GM19372 (cell line): ENCODE data around the gene SLC12A4.
"Not testable (repeated sequence)": the region's sequence is repeated elsewhere in the genome, so short reads cannot be mapped to it uniquely, and the experiment has no call there.

Experiments used
- ATAC-seq: cut with Tn5 transposase; IDR thresholded peaks from one replicate; pipeline ENCODE4 v1.9.1; 2021; ENCODE audit warnings: mild to moderate bottlenecking, low read depth, moderate library complexity; ENCODE audit not compliant: unreplicated experiment

Gene SLC12A4

DNA sequence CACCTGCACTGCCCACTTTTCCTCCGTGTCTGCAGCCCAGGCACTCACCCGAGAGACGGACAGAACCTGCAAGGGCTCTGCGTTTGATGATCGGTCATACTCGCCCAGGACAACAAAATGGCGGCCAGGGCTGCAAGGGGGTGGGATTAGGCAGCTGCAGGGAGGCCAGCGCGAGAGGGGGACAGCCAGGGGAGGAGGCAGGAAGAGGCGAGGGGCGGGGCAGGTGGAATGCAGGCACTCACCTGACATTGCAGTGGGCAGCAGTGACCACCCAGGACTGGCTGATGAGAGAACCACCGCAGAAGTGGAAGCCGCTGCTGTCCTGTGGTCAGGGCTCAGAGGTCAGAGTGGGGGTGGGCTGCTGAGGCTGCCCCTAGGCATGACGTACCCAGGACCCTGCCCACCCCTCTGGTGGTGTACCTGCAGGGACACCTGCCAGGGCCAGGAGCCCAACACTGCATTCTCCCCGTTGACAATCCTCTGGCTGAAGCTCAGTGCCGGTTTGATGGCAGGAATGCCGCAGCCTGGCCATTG is 37.7 kb downstream of the SLC12A4 start:
- ATAC-seq: no peak

DNA sequence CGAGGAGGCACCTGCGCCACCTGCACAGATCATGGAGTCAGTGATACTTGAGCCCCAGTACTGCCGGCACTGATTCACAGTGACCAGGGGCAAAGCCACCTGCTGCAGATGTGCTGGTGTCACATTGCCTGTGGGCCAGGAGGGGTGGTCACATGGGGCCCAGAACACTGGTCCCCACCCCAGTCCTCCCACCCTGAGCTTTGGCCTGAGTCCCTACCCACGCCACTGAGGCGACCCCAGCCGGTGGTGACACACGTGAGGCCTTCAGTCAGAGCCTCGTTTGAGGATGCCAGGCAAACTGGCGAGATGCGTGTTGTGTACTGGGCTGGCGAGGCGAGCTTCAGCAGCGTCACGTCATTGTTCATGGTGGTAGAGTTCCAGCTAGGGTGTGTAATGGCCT is 38.2 kb downstream of the SLC12A4 start:
- no peak for ATAC-seq

DNA sequence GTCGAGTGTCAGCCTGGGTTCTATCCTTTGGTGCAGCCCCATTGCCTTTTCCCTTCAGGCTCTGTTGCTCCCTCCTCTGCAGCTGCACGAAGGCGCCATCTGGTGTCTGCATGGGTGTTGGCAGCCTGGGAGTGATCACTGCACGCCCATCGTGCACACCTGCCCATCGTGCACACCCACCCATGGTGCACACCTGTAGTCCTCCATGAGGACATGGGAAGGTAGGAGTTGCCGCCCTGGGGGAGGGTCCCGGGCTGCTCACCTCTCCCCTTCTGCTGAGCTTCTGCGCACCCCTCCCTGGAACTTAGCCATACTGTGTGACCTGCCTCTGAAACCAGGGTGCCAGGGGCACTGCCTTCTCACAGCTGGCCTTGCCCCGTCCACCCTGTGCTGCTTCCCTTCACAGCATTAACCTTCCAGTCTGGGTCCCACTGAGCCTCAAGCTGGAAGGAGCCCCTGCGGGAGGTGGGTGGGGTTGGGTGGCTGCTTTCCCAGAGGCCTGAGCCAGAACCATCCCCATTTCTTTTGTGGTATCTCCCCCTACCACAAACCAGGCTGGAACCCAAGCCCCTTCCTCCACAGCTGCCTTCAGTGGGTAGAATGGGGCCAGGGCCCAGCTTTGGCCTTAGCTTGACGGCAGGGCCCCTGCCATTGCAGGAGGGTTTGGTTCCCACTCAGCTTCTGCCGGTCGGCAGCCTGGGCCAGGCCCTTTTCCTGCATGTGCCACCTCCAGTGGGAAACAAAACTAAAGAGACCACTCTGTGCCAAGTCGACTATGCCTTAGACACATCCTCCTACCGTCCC is 39.7 kb downstream of the SLC12A4 start:
- no peak for ATAC-seq

GRCh38 chr16:67928147-67928546 is 40.3 kb downstream of the SLC12A4 start:
- no peak for ATAC-seq

GRCh38 chr16:67927131-67927941 is 41.1 kb downstream of the SLC12A4 start:
- no peak for ATAC-seq

- ATAC-seq: no peak
Measured at GRCh38 chr16:67926181-67926750, 42.2 kb downstream of the SLC12A4 start.

DNA sequence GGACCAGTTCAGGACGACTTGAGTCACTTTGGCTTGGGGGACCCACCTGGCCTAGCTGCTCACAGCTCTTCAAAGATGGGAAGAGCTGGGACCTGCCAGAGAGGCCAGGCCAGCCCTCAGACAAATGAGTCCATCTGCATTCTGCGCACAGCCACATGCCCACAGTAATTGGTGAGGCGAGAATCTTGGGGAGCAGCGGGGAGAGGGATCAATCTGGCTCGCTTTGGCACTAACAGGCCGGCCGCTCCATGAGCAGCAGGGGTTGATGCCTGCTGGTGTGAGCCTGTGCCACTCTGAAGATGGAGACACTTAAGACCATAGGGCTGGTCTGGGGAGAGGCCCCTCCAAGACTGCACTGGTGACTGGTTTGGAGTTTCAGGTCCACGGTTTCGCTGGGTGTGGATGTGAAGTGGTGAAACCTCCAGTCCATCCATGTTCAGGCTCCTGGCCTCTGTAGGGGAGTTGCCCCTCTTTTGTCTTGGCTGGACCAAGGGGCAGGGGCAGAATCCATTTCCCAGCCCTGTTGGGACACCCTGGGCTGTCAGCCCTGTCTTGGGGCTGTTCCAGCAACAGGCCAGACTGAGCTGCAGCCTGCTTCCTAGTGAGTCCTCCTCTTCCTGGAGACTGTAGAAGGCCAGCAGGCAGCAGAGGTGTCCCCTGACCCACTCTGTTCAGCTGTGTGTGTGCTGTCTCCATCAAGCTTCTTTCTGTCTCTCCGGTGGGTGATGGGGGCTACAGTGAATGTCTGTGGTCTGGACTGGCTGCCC is 44.1 kb downstream of the SLC12A4 start:
- ATAC-seq: no peak

- ATAC-seq: no peak
Measured at GRCh38 chr16:67923414-67924116, 44.9 kb downstream of the SLC12A4 start.

DNA sequence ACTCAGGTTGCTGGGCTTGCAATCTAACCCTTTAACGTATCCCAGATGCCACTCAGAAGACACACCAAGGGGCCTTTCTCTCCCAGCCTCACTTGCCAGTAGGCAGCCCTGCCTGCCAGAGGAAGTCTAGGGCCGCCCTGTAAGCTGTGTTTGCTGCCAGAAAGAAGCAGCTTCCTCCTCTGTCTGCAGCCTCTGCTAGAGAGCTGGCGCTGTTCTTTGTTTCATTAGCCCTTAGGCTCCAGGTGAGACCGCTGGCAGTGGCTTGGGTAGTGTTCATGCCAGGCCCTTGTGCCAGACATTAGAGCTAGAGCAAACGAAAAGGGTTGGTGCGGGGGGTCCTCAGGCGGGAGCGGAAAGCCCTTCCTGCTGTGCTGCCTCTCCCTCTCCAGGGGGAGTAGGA is 45.7 kb downstream of the SLC12A4 start:
- no peak for ATAC-seq

GRCh38 chr16:67922221-67922620 is 46.2 kb downstream of the SLC12A4 start:
- no peak for ATAC-seq

DNA sequence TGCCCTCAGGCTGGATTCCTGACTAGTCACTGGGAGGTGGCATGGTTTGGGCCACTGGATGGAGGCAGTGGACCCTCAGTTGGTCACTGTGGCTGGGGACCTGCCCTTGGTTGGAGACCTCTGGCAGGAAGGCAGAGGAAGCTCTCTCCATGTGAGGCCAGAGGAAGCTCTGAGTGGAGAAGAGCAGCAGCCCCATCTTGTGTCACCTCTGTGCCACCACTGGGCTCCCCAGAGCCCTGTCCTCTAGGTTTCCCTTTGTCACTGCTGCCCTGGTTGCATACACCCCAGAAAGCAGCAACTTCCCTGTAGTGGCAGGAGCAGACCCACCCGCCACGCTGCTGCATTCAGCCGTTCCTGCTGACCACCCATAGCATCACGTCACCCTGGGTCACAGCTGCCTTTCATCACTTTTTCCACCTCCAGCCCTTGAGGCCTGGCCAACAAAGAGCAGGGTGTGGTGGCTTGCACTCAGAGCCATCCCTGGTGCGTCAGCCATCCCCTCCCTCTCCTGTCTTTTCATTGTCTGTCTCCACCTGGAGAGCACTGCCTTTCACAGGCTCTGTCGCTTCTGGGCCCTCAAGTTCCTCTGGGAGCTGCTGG is 48.7 kb downstream of the SLC12A4 start:
- ATAC-seq: no peak

DNA sequence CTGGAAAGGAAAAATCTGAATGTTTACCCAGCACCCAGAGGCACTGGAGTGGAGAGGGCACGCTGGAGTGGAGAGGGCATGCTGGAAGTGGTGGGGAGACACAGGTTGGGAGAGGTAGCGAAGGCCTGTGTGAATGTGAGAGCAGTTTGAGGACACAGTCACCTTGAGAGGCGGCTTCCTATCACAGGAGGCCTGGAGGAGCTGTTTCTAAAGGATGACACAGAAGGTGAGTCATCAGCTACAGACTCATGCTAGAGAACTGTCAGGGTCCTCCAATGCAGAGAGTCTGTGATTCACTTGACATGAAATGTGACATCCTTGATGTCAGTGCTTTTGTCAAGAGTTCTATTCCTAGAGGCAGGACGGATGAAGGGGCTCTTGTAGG is 50.6 kb downstream of the SLC12A4 start:
- ATAC-seq: no peak

- ATAC-seq: no peak
Measured at GRCh38 chr16:67917140-67917851, 51.1 kb downstream of the SLC12A4 start.

DNA sequence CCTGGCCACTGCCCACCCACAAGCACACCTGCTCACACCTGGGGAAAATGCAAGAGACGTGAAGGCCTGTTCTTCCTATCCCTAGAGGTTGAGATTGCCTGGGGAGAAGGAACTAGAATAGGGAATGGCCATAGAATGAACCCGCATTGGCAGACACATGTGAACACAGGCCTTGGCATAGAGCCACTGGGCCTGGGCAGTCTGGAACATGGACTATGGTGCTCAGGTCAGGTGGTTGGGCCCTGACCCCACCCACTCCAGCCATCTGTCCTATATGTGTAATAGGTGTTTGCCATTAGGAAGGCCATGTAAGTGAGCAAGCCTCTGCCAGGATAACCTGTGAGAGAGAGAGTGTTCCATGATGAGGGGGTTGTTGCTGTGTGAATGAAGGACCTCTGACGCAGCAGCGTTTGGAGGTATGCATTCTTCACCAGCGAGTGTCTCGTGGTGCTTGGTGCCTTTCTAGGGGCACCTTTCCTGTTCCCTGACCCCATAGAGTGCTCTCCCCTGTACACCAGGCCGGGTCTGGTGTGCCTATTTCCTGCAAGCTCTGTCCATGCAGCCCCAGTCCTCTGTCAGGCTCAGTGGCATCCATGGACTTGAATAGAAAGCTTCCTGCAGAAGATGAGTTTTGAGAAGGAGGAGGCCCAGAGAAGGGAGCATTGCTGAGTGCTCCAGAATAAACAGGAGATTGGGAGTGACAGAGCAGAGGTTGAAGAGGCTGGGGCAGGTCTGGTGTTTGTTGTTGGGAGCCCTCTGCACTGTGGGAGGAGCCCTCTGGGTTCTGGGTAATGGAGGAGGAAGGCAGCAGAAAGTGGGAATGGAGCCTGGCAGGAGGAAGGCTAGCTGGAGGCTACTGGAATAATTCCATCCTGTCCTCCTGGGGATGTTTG is 52.4 kb downstream of the SLC12A4 start:
- no peak for ATAC-seq

- ATAC-seq: not testable (repeated sequence)
Measured at GRCh38 chr16:67915496-67915769, 53.0 kb downstream of the SLC12A4 start.

- no peak for ATAC-seq
Measured at GRCh38 chr16:67914758-67915495, 53.5 kb downstream of the SLC12A4 start.

- ATAC-seq: no peak
Measured at GRCh38 chr16:67910158-67910557, 58.3 kb downstream of the SLC12A4 start.
